IMR-90 (cell line): Measurements from ENCODE around the gene IL18RAP. TPM values are rescaled to one million over a fixed set of nuclear protein-coding genes. Genes with fewer than 3 reads are reported as not detected.

ENCODE experiments used
- ATAC-seq: fragments of 200-7000 bp; cut with Tn5 transposase; 2 replicates; pipeline ENCODE4 v1.9.1; 2020; ENCODE audit warnings: low read depth, mild to moderate bottlenecking, moderate library complexity
- BruUV-seq: library from RNA; stranded (reverse); fragments of 400-500 nt; replicated peaks from 2 replicates; lab custom pipeline; 2021; lab: Mats Ljungman, UMichigan
- CTCF ChIA-PET: fragments of 300-600 bp; formaldehyde crosslinking; extraction: SDS; loops from one replicate; lab custom pipeline; 2021; ENCODE audit warnings: antibody characterized with exemption; lab: Yijun Ruan, JAX
- POLR2A ChIA-PET: fragments of 300-600 bp; sonication (Branson Sonifier 250); formaldehyde crosslinking; loops from one replicate; lab custom pipeline; 2022; ENCODE audit warnings: antibody characterized with exemption; ENCODE audit not compliant: unreplicated experiment; lab: Charles Lee
- DNase-seq: peaks from one replicate; pipeline ENCODE4 v3.0.0; 2013
- H2AFZ ChIP-seq: replicated peaks from 2 replicates; pipeline ENCODE3; 2013; ENCODE audit warnings: low read length, mild to moderate bottlenecking; ENCODE audit not compliant: poor library complexity
- H2AK5ac ChIP-seq: 2 replicates; pipeline ENCODE4 v1.6.1; 2013; ENCODE audit warnings: low read depth, low read length, inconsistent platforms
- H2AK9ac ChIP-seq: replicated peaks from 2 replicates; pipeline ENCODE3; 2013; ENCODE audit warnings: mild to moderate bottlenecking, low read depth, low read length, moderate library complexity; ENCODE audit not compliant: poor library complexity
- H2BK120ac ChIP-seq: 2 replicates; pipeline ENCODE4 v1.6.1; 2013; ENCODE audit warnings: low read depth, low read length, inconsistent platforms
- H2BK15ac ChIP-seq: 3 replicates; pipeline ENCODE4 v1.6.1; 2013; ENCODE audit warnings: low read depth, low read length, inconsistent platforms
- H2BK20ac ChIP-seq: 2 replicates; pipeline ENCODE4 v1.6.1; 2013; ENCODE audit warnings: low read depth, mild to moderate bottlenecking, inconsistent platforms, low read length, moderate library complexity
- H2BK5ac ChIP-seq: 2 replicates; pipeline ENCODE4 v1.6.1; 2013; ENCODE audit warnings: mild to moderate bottlenecking, low read depth, low read length, inconsistent platforms; ENCODE audit not compliant: poor library complexity, severe bottlenecking
- H3K14ac ChIP-seq: replicated peaks from 2 replicates; pipeline ENCODE4 v1.6.1; 2013; ENCODE audit warnings: low read depth, low read length, inconsistent platforms
- H3K18ac ChIP-seq: 2 replicates; pipeline ENCODE4 v1.6.1; 2013; ENCODE audit warnings: low read depth, low read length, control low read depth
- H3K23ac ChIP-seq: 2 replicates; pipeline ENCODE4 v1.6.1; 2013; ENCODE audit warnings: low read depth, low read length, inconsistent platforms
- H3K27ac ChIP-seq: 2 replicates; pipeline ENCODE4 v1.5.1; 2013; ENCODE audit warnings: mild to moderate bottlenecking, control low read depth, low read length; ENCODE audit not compliant: insufficient read depth
- H3K27me3 ChIP-seq: 2 replicates; pipeline ENCODE4 v1.6.1; 2013; ENCODE audit warnings: low read length; ENCODE audit not compliant: control insufficient read depth, insufficient read depth
- H3K36me3 ChIP-seq: 2 replicates; pipeline ENCODE4 v1.6.1; 2013; ENCODE audit warnings: low read length, mixed read lengths; ENCODE audit not compliant: control insufficient read depth, insufficient read depth
- H3K4ac ChIP-seq: 2 replicates; pipeline ENCODE4 v1.6.1; 2013; ENCODE audit warnings: low read depth, low read length, inconsistent platforms
- H3K4me1 ChIP-seq: 2 replicates; pipeline ENCODE4 v1.6.1; 2013; ENCODE audit warnings: low read length, mixed read lengths; ENCODE audit not compliant: control insufficient read depth, insufficient read depth
- H3K4me2 ChIP-seq: 2 replicates; pipeline ENCODE4 v1.6.1; 2013; ENCODE audit warnings: low read depth, mild to moderate bottlenecking, control low read depth, low read length, moderate library complexity
- H3K4me3 ChIP-seq: 2 replicates; pipeline ENCODE4 v1.5.1; 2013; ENCODE audit warnings: low read depth, mild to moderate bottlenecking, control low read depth, low read length, moderate library complexity; ENCODE audit not compliant: insufficient read depth
- H3K56ac ChIP-seq: 2 replicates; pipeline ENCODE4 v1.6.1; 2013; ENCODE audit warnings: low read length, inconsistent platforms; ENCODE audit not compliant: insufficient read depth; ENCODE audit errors: extremely low read depth
- H3K79me1 ChIP-seq, 2 experiments: 2 replicates each; pipeline ENCODE4 v1.6.1; 2013; ENCODE audit warnings: low read length in 2 of 2, inconsistent platforms in 1 of 2, low read depth in 1 of 2
- H3K9ac ChIP-seq: 2 replicates; pipeline ENCODE4 v1.6.1; 2013; ENCODE audit warnings: low read depth, low read length, control low read depth
- H3K9me1 ChIP-seq: 2 replicates; pipeline ENCODE4 v1.6.1; 2013; ENCODE audit warnings: low read length, inconsistent platforms; ENCODE audit not compliant: insufficient read depth
- H3K9me3 ChIP-seq: 2 replicates; pipeline ENCODE4 v1.6.1; 2013; ENCODE audit warnings: low read length; ENCODE audit not compliant: control insufficient read depth, insufficient read depth
- H4K20me1 ChIP-seq: 2 replicates; pipeline ENCODE4 v1.6.1; 2013; ENCODE audit warnings: low read length, inconsistent platforms; ENCODE audit not compliant: insufficient read depth
- H4K5ac ChIP-seq: 2 replicates; pipeline ENCODE4 v1.6.1; 2013; ENCODE audit warnings: mild to moderate bottlenecking, low read depth, low read length, control low read depth
- H4K8ac ChIP-seq, 2 experiments: 2 replicates each; pipeline ENCODE4 v1.6.1; 2013; ENCODE audit warnings: low read depth in 2 of 2, low read length in 2 of 2, control low read depth in 1 of 2, inconsistent platforms in 1 of 2
- H4K91ac ChIP-seq: 2 replicates; pipeline ENCODE4 v1.6.1; 2013; ENCODE audit warnings: low read depth, low read length, inconsistent platforms; ENCODE audit not compliant: insufficient read depth
- BHLHE40 ChIP-seq: fragments of 150-350 bp; IDR thresholded peaks from 2 replicates; pipeline ENCODE4 v1.6.1; 2016; ENCODE audit warnings: mild to moderate bottlenecking, low read depth, low read length
- CEBPB ChIP-seq: IDR thresholded peaks from 2 replicates; pipeline ENCODE4 v1.6.1; 2012; ENCODE audit warnings: low read depth, low read length, improper control_type of control experiment
- CHD1 ChIP-seq: IDR thresholded peaks from 2 replicates; pipeline ENCODE4 v1.6.1; 2012; ENCODE audit warnings: low read depth, low read length, improper control_type of control experiment
- ELK1 ChIP-seq: fragments of 150-350 bp; IDR thresholded peaks from 2 replicates; pipeline ENCODE4 v1.6.1; 2016; ENCODE audit warnings: low read depth, mild to moderate bottlenecking, low read length, moderate library complexity, borderline replicate concordance
- FOS ChIP-seq: fragments of 150-350 bp; IDR thresholded peaks from 2 replicates; pipeline ENCODE4 v1.6.1; 2016; ENCODE audit warnings: low read depth, low read length
- MAFK ChIP-seq: IDR thresholded peaks from 2 replicates; pipeline ENCODE4 v1.6.1; 2012; ENCODE audit warnings: low read depth, low read length, improper control_type of control experiment
- MAZ ChIP-seq: IDR thresholded peaks from 2 replicates; pipeline ENCODE4 v1.6.1; 2012; ENCODE audit warnings: low read depth, mild to moderate bottlenecking, low read length, improper control_type of control experiment, moderate library complexity, borderline replicate concordance
- MXI1 ChIP-seq: IDR thresholded peaks from 2 replicates; pipeline ENCODE4 v1.6.1; 2012; ENCODE audit warnings: low read depth, mild to moderate bottlenecking, low read length, moderate library complexity, borderline replicate concordance
- NFE2L2 ChIP-seq: fragments of 150-350 bp; IDR thresholded peaks from 2 replicates; pipeline ENCODE4 v1.6.1; 2016; ENCODE audit warnings: low read depth, mild to moderate bottlenecking, low read length
- POLR2A ChIP-seq: IDR thresholded peaks from 2 replicates; pipeline ENCODE4 v1.6.1; 2012; ENCODE audit warnings: mild to moderate bottlenecking, low read depth, low read length
- RAD21 ChIP-seq: IDR thresholded peaks from 2 replicates; pipeline ENCODE4 v1.6.1; 2012; ENCODE audit warnings: low read length, improper control_type of control experiment
- RCOR1 ChIP-seq: IDR thresholded peaks from 2 replicates; pipeline ENCODE4 v1.6.1; 2012; ENCODE audit warnings: mild to moderate bottlenecking, low read length, improper control_type of control experiment; ENCODE audit not compliant: insufficient replicate concordance
- RFX5 ChIP-seq: IDR thresholded peaks from 2 replicates; pipeline ENCODE4 v1.8.0; 2012; ENCODE audit warnings: low read depth, mild to moderate bottlenecking, low read length, moderate library complexity
- SMC3 ChIP-seq: fragments of 150-350 bp; IDR thresholded peaks from 2 replicates; pipeline ENCODE4 v1.6.1; 2016; ENCODE audit warnings: low read depth, mild to moderate bottlenecking, antibody characterized with exemption, low read length, moderate library complexity
- WGBS, 2 experiments: methylation state at CpG; one replicate each; pipeline versions ENCODE4 v1.1.5 to v1.1.7; 2013; ENCODE audit warnings: missing lambda C conversion rate in 2 of 2; ENCODE audit not compliant: insufficient read length in 1 of 2; ENCODE audit errors: extremely low coverage in 2 of 2; 5-methylcytosine and 5-hydroxymethylcytosine counted together
- dilution Hi-C: fragments of 300-500 bp; cut with HindIII; formaldehyde crosslinking; loops from one replicate; pipeline ENCODE4 v1.14.3; 2018; ENCODE audit warnings: low sequenced_read_pairs; ENCODE audit not compliant: unreplicated experiment
- in situ Hi-C: fragments of 300-500 bp; cut with MboI; formaldehyde crosslinking; loops from 3 replicates; pipeline ENCODE4 v1.14.3; 2019; ENCODE audit warnings: low sequenced_read_pairs, inconsistent platforms, mixed read lengths
- intact Hi-C: fragments of 100-400 bp; cut with micrococcal nuclease; formaldehyde crosslinking; loops from 2 replicates; pipeline ENCODE4 v1.10.0; 2022
- polyA plus RNA-seq, 3 experiments: library from polyadenylated mRNA; depleted of rRNA; stranded (reverse); fragments of >200 nt; gene quantifications; 2 replicates each; pipeline ENCODE4 v1.2.3, GENCODE V29; 2012; ENCODE audit warnings: low replicate concordance in 1 of 3
- total RNA-seq: library from RNA; depleted of rRNA; stranded (reverse); fragments of >200 nt; gene quantifications from 2 replicates; pipeline ENCODE4 v1.2.3, GENCODE V29; 2012
- TF ChIP-seq, protein P1 (sequence below): conservative IDR thresholded peaks from 2 replicates; pipeline ENCODE4 v1.5.1; 2012; ENCODE audit warnings: mild to moderate bottlenecking, low read depth, low read length, improper control_type of control experiment
- TF ChIP-seq, protein P2 (sequence below): fragments of 150-350 bp; IDR thresholded peaks from 2 replicates; pipeline ENCODE4 v1.6.1; 2017; ENCODE audit warnings: mild to moderate bottlenecking, antibody characterized with exemption, low read length, low read depth

Gene IL18RAP
- total and polyA plus RNA-seq, 2 of the 4 experiments (the other 2 are of a cell fraction) = not detected

DNA sequence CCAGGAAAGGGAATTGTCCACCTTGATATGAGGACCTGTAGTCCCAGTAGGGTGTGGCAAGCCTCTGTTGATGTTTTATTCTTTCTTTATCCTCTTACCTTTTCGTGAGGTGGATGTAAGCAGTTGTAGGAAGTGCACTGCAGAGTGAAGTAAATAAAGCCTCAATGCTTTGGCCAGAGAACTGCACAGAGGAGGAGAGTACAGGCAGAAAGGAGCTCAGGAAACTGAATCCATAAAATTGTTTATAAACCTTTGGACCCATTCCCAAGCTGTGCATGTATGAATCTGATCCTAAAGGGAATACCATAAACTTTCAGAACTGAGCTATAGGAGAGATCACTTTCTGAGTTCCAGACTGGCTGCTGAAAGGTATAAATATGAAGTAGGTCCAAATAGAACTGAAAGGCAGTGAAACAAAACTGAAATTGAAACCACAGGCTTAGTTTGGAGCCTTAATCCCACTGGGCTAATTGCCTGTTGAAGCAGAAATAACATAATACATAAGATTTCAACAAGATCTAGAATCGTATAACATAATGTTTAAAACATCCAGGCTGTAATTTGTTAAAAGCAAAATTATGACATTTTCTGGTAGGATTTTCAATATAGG is 32.2 kb downstream of the IL18RAP start:
- Histone ChIP-seq H3K4me2 (no peak overlapping the region), H3K18ac (no peak overlapping the region), H2BK120ac (no peak overlapping the region), H3K27me3 (peaks cover 13% of the 10 kb centered on the region), H4K5ac (no peak overlapping the region), H3K9ac (no peak overlapping the region), H3K4ac (no peak overlapping the region), H2AK9ac (no peak overlapping the region), H2BK5ac (no peak overlapping the region), H3K4me1 (no peaks in the 10 kb centered on the region), H3K14ac (no peak overlapping the region), H3K56ac (no peak overlapping the region), H3K36me3 (no peaks in the 10 kb centered on the region), H4K8ac (no peak overlapping the region), H2BK15ac (no peak overlapping the region), H3K79me1 (no peaks in the 10 kb centered on the region), H3K27ac (no peak overlapping the region), H2AFZ (no peak overlapping the region), H4K20me1 (no peaks in the 10 kb centered on the region), H4K91ac (no peak overlapping the region), H3K4me3 (no peak overlapping the region), H3K9me1 (no peaks in the 10 kb centered on the region), H3K9me3 (no peaks in the 10 kb centered on the region), H2BK20ac (no peak overlapping the region), H2AK5ac (no peak overlapping the region), H3K23ac (no peak overlapping the region)
- no TSS peak for BruUV-seq
- ATAC-seq (no peak), DNase-seq (no peak)
- WGBS, 2 experiments = no CpG with 5 or more reads among the region's 2 CpGs
- CTCF ChIA-PET = interaction anchor here (1.0 kb wide), 1 partner anchor 13 kb away, joined by 3 read pairs; no protein-coding TSS in a partner anchor
- TF ChIP-seq MAZ (no peak), CEBPB (no peak), MAFK (no peak), CHD1 (no peak), FOS (no peak), ELK1 (no peak), BHLHE40 (no peak), RAD21 (no peak), MXI1 (no peak), SMC3 (no peak), RCOR1 (no peak), POLR2A (no peak), RFX5 (no peak), NFE2L2 (no peak)
- TF ChIP-seq, protein P1, sequence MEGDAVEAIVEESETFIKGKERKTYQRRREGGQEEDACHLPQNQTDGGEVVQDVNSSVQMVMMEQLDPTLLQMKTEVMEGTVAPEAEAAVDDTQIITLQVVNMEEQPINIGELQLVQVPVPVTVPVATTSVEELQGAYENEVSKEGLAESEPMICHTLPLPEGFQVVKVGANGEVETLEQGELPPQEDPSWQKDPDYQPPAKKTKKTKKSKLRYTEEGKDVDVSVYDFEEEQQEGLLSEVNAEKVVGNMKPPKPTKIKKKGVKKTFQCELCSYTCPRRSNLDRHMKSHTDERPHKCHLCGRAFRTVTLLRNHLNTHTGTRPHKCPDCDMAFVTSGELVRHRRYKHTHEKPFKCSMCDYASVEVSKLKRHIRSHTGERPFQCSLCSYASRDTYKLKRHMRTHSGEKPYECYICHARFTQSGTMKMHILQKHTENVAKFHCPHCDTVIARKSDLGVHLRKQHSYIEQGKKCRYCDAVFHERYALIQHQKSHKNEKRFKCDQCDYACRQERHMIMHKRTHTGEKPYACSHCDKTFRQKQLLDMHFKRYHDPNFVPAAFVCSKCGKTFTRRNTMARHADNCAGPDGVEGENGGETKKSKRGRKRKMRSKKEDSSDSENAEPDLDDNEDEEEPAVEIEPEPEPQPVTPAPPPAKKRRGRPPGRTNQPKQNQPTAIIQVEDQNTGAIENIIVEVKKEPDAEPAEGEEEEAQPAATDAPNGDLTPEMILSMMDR = no peak
- TF ChIP-seq, protein P2, sequence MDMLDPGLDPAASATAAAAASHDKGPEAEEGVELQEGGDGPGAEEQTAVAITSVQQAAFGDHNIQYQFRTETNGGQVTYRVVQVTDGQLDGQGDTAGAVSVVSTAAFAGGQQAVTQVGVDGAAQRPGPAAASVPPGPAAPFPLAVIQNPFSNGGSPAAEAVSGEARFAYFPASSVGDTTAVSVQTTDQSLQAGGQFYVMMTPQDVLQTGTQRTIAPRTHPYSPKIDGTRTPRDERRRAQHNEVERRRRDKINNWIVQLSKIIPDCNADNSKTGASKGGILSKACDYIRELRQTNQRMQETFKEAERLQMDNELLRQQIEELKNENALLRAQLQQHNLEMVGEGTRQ = no peak
- dilution Hi-C loops = no loop called here
- intact Hi-C loops = no loop called here
- in situ Hi-C loops = no loop called here
- POLR2A ChIA-PET = no interaction called here
